Adrenal gland (tissue), 5 donors: ENCODE measurements around the gene MAP2K1.

ENCODE experiments used
- POLR2A ChIP-seq, 2 donors: fragments of 450-650 bp; IDR thresholded peaks; one replicate each; pipeline ENCODE4 v1.6.1; 2017; ENCODE audit warnings: antibody characterized with exemption in 2 of 2, mild to moderate bottlenecking in 2 of 2, moderate library complexity in 1 of 2
- TF ChIP-seq, protein P1 (sequence below), 6 experiments: fragments of 450-650 bp in 4 of 6; fragments of 200-600 bp in 2 of 6; sonication (generic) in 1 of 6; IDR thresholded peaks; 1 replicate in 5 of 6; 2 replicates in 1 of 6; pipeline versions ENCODE4 v1.5.1 to v1.8.0; 2016 to 2021; ENCODE audit warnings: antibody characterized with exemption in 6 of 6, mild to moderate bottlenecking in 2 of 6, moderate library complexity in 1 of 6
- donor health status: DM: no; HTN: no; CAD: no.

DNA sequence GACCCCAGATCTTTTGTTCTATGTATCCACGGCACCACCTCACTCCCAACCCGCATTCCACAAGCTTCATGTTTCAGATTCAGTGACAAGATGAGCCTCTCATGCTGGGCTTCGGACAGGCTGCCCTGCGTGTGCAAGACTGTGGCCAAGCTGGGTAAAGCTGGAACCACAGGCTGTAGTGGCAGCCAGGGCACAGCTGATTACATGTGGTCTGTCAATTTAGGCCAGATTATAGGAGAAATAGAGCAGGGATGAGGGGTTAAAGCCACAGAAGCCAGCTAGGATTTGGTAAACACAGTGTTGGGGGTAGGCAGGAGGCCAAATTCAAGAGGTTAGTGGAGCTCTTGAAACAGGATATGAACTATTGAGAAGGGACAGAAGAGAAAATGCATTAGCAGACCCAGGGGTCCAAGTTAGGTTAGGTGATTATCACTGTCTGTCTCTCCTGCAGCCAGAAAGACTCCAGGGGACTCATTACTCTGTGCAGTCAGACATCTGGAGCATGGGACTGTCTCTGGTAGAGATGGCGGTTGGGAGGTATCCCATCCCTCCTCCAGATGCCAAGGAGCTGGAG, 97.9 kb downstream of the MAP2K1 start:
- no peak for TF ChIP-seq POLR2A (IDR thresholded peaks at IDR 0.05)
- TF ChIP-seq, protein P1, sequence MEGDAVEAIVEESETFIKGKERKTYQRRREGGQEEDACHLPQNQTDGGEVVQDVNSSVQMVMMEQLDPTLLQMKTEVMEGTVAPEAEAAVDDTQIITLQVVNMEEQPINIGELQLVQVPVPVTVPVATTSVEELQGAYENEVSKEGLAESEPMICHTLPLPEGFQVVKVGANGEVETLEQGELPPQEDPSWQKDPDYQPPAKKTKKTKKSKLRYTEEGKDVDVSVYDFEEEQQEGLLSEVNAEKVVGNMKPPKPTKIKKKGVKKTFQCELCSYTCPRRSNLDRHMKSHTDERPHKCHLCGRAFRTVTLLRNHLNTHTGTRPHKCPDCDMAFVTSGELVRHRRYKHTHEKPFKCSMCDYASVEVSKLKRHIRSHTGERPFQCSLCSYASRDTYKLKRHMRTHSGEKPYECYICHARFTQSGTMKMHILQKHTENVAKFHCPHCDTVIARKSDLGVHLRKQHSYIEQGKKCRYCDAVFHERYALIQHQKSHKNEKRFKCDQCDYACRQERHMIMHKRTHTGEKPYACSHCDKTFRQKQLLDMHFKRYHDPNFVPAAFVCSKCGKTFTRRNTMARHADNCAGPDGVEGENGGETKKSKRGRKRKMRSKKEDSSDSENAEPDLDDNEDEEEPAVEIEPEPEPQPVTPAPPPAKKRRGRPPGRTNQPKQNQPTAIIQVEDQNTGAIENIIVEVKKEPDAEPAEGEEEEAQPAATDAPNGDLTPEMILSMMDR (IDR thresholded peaks at IDR 0.05) = no peak
